NCI-H128 (cell line): ENCODE data around the gene AHI1.
"Not testable (repeated sequence)": the region's sequence is repeated elsewhere in the genome, so short reads cannot be mapped to it uniquely, and the experiment has no call there.

Experiments
- DNase-seq: peaks from one replicate; lab custom pipeline; 2025; ENCODE audit not compliant: unreplicated experiment; lab: John Stamatoyannopoulos, UW

The AHI1 gene

DNA sequence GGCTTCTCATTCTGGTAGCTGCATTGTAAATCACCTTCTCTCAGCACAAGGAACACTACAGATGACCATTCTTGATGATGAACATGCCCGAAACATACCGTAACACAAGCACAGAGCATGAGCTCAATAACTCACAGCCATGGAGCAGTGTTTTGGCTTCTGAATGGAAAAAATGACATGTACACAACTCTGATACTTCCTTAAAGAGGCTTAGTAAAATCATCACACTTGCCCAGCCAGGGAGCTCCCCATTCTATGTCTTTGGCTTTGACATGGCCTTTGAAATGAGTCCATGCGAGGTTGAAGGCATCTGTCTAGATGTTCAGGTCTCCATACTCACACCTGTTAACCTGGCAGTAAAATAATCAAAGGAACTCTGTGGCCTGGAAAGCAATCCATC is 228.8 kb downstream of the AHI1 start:
- DNase-seq, result no peak

DNA sequence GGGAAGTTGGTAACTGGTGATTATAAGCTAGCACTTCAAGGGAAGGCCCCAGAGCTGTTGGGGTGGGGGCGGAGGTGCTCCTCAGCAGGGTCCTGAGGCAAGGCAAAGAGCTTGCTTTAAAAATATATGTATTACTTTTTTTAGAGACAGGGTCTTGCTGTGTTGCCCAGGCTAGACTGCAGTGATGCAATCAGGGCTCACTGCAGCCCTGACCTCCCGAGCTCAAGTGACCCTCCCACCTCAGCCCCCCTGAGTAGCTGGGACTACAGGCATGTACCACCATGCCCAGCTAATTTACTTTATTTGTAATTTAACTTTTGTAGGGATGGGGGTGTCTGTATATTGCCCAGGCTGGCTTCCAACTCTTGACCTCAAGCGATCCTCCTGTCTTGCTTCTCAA is 229.3 kb downstream of the AHI1 start:
- DNase-seq, result no peak

DNA sequence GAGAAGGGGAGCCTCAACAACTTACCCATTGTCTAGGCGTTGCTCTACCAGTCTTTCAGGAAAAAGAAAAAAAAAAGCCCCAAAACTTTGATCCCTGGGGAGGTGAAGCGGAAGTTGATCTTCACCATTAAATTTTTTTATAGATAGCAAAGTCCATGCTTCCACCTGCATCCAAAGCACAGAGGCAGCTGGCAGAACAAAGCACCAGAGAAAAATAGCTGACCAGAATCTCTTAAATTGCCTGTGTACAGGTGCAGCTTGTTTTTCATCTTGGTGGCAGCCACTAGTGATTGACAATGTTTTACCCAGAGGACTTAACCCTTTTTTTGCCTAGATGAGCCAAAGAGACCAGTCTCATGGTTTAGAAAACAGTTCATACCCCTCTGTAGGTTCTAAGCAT is 230.5 kb downstream of the AHI1 start:
- peak; percentile 31 for DNase-seq

DNA sequence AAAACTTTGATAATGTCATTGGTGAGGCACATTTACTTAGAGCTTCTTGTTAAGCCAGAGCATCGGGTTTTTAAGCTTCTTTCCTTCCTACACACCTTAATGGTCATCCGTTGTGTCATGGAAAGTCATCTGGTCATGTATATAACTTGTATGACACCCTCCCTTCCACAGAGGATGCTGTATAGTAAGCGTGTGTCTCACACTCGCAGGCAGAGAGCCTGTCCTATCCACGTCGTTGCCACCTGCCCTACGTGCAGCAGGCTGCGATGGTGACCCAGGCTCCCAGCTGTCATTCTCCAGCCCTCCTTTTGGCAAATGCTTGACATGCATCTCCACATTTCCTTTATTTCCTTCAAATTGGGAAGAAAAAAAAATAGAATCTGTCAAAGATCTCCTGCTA is 230.9 kb downstream of the AHI1 start:
- DNase-seq, result no peak

DNA sequence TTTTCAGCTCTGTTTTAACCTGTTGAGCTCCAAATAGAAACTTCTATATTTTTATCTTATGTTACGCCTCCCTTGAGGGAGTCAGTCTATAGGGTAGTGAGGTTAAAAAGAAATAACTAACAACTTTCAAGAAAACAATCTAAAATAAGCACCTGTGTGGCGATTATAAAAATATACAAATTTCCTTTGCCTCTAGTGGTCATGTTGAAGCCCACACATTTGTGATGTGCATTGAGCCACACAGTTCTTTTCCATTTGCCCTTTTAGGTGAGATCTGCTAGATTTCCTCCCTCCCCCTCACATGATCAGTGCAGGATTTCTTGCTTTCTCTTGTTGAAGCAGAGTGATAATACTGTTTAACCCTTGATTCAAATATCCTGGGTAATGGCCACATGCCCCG is 232.3 kb downstream of the AHI1 start:
- DNase-seq, result no peak

DNA sequence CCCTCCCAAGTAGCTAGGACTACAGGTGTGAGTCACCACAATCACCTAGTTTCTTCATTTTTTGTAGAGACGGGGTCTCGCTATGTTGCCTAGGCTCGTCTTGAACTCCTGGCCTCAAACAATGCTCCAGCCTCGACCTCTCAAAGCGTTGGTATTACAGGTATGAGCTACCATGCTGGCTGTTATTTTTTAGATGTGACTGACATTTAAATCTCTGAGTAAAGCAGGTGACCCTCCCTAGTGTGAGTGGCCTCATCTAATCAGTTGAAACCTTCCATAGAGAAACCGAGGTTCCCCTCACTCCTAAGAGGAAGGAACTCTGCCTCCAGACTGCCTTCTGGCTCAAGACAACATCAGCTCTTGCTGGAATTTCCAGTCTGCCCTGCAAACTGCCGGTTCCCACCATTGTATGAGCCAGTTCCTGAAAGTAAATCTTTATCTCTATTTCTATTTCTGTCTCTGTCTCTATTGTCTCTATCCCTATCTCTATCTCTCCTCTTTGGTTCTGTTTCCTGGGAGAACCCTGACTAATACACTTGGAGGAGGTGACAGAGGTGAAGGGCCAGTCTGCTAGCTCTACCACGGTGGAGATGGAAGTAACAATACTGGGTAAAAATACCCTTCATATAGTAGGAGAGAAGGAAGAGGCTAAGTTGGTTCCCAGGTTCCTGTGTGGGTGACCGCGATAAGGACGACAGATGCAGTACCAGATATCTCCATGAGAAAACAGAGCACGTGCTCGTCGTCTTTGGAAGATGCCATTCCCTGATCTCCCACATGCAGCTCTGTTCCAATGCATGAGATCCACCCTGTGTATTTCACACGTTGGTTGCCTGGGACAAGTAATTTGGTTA is 235.4 kb downstream of the AHI1 start:
- no peak for DNase-seq

DNA sequence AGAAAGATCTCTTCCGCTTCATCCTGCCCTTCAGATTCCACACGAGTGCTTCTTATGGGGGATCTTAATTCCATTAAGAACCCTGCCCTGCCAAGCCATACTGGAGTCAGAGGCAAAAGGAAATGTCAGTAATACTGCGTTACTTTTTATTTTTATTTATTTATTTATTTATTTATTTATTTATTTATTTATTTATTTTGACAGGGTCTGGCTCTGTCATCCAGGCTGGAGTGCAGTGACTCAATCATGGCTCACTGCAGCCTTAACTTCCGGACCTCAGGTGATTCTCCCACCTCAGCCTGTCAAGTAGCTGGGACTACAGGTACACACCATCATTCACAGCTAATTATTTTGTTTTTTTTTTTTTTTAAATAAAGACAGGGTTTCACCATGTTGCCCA is 236.9 kb downstream of the AHI1 start:
- DNase-seq, result no peak

DNA sequence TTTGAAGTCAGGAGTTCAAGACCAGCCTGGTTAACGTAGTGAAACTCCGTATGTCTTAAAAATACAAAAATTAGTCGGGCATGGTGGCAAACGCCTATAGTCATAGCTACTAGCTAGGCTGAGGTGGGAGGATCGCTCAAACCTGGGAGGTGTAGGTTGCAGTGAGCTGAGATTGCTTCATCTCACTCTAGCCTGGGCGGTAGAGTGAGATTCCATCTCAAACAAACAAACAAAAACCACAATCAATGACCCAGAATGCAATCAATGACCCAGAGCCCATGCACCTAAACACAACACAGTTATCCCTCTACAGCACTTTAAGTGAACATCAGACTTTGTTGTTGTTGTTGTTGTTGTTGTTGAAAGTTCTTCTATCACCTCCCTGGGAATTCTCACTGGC is 238.6 kb downstream of the AHI1 start:
- DNase-seq, result no peak

DNA sequence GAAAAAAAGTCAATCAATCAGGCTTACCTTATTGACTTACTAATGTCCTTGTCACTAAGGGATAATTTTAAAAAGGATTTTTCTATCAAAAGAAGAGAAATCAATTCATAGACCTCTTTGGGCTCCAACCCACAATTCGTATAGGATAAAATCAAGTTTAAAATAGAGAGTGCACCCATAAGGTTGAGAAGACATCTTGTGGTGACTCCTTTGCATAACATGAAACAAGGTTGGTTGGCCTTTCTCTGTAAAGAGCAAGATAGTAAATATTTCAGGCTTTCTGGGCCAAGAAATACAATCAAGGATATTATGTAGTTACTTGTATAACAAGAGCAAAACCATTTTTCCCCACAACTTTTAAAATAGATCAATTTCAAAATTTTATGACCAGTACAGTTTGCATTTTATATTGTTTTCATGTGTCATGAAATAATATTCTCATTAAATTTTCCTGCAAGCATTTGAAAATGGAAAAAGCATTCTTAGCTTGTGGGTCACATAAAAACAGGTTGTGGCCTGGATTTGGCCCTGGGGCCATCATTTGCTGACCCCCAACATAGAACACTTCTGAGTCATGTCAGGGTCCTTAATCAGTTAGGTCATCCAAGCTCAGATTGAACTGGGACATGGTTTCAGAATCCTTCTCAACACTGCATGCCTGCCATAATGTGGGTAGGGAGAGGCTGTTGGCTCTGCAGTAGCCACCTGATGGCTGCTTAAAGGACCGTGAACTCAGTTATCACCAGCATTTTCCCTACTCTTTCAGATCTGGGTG is 239.7 kb downstream of the AHI1 start:
- DNase-seq, result no peak

DNA sequence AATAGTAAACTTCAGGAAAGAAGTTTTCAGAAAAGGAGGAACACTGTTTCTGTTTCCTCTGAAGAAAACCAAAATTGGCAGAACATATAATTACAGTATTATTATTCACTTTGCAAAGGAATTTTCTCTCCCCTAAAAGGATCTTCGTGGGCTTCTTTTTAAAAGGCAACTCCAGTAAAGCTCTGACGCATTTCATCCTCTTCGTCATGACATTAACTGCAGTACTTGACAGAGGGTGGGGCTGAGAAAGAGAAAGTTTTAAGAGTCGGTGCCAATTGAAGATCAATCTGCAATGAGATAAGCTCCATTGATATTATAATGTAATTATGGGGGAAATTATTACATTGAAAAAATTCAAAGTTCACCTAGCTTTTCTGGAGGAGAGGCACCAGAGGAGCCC is 240.7 kb downstream of the AHI1 start:
- no peak for DNase-seq

DNA sequence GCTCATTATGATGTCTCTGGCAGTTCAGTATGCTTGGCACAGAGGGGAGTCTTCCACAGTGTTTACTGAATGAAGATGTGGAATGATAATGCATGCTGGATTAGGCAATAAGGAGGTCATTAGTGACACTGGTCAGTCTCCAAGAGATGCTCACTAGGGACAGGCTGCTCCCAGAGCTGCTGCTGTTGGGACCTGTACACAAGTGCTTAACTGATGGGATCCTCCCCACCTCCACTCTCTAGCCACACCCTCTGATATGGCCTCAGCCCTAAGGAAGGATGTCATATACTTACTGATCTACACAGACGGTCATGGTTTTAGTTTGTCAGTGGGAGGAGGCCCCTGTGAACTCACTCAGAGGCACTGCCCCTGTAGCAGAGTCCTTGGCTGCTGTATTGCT is 243.1 kb downstream of the AHI1 start:
- DNase-seq, result no peak

DNA sequence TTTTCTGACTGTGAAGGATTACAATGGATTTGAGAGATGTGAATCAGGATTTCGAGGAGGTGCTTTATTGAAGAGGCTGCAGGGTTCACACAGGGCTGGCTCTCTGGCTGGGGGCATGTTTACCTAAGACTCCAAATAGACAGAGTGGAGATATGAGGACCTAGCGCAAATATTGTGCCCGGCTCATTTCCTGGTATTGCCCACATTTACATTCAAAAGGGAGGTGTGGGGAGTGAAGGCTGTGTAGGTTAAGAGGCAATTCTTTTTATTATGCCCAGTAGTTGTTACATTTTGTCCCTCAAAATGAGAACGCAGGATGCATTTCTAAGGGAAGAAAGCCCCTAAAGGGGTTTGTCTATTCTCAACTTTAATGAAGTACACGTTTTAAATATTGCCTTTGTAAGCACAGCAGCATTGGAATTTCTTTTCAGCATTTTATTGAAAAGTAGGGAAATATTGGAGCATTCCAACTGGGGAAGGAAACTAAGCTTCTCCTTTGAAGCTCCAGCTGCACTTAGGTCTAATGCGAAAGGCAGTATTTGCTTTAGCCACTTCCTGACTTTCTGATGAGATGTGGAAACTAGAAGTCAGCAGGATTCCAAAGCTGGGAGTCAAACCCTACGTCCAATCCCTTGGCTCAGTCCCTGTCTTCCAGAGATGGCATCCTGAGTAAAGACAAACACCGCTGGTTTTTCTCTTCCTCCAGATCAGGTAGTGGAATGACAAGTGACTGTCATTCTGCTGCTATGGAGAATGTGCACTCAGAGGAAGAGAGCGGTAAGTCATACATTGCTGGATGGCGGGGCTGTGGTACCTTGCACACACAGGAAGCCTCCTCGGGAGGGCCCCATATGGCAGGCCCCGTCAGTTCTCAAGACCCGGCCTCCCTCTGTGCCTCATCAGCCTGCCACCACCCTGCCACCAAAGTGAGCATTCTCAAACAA is 245.8 kb downstream of the AHI1 start:
- peak; percentile 36 for DNase-seq

DNA sequence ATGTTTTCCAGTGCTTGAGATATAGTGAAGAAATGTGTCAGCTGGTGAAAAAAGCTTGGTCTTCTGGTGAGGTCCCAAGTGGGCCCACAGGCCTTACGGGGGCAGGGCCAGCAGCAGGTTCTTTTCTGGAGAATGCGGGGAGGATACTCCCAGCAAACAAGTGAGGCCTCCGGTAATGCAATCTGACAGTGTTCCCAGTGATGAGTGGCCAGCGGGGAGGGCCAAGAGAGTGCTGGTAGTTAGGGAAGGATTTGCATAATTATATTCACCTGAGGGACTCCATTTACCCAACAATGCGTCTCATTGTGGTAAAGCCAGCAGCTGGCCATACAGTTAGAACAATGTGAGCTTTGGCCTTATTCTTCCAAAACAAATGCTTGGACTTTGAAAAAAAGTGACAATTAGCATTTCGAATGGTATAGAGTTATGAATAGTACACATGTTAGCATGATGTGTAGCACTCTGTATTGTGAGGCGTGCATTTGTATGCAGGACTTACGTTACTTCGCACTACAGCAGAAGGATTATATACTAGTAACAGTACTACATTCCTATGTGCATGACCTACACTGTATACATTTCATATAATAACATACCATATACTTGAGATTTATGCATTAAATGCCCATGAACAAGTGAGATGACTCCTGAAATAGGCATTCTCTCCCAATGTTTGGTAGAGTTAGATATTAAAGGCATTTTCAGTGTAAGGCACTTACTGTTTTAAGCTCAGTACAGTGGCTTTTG is 246.6 kb downstream of the AHI1 start:
- DNase-seq, result no peak

DNA sequence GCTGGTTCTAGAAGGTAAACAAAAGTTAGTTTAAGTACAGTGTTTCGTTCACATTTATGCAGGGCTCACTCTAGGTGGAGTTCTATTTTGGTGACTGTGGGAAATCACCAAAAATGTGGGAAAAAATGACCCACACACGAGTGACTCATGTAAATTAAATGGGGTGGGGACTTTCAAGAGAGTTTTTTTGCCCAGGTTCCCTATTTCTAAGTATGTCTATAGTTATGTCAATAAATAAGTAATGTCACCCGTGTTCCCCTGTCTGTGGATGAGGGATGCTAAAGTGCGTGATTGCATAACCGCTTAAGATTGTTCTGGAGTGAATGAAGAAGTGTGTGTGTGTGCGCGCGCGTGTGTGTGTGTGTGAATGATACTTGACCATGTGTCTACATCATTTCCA is 247.3 kb downstream of the AHI1 start:
- no peak for DNase-seq

DNA sequence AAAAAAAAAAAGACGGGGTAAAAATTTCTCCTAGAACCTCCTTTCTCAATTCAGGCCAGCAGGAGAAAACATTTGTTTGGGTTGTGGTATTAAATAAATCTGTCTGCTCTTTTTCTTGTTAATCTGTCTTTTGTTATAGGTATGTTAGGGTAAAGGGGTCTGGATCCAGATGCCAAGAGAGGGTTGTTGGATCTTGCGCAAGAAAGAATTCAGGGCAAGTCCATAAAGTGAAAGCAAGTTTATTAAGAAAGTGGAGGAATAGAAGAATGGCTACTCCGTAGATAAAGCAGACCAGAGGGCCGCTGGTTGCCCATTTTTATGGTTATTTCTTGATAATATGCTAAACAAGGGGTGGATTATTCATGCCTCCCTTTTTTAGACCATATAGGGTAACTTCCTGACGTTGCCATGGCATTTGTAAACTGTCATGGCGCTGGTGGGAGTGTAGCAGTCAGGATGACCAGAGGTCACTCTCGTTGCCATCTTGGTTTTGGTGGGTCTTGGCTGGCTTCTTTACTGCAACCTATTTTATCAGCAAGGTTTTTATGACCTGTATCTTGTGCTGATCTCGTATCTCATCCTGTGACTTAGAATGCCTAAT is 251.0 kb downstream of the AHI1 start:
- DNase-seq, result not testable (repeated sequence)

DNA sequence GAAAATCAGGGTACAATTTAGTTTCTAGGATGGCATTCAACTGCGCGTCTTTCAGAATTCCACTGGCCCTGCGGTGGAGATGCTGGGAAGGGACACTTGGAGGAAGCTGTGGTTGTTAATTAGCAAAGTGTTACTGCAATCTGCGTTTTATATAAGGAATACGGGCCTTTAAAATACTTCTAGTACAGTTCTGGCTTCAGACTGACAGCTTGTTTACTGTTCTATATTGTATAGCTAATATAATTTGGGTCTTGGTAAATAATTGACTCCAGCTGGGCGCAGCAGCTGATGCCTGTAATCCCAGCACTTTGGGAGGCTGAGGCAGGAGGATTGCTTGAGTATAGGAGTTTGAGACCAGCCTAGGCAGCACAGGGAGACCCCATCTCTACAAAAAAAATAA is 252.7 kb downstream of the AHI1 start:
- no peak for DNase-seq

DNA sequence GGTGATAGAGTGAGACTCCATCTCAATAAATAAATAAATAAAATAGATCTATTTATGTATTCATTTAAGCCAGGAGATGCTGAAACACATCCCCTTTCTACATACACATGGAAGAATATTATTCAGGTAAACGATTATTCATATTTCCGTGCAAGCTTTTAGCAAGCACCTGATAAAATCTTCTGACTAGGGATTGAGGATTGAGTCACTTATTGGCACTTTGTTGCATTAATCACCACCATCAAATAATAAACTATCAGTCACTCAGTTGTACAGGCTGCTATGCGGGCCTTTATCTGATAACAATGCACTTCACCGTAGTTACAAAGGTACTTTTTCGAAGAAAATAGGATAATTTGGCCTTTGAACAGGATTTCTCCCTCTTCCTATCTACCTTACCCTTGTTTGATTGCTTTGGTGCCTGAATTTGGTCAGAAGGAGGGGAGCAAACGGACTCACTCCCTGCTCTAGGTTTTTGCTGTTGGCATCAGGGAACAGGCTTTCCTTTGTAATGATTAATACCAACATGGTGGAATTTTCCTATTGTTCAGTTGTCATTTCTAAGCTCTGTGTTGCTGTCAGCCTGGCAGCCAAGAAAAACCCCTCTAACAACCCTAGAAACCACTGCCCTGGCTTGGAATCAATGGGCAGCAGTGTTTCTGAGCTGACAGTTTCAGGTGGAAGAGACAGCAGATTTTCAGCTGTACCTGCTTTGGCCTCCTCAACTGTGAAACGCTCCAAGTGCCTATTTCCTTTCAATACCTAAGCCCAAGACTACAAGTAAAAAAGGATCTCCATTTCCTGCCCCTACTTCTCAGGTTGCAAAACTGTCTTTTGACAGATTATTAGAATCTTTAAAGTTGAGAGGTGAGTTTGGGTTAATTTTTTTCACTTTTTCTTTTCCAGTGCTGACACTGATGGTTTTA is 253.4 kb downstream of the AHI1 start:
- DNase-seq, result no peak

DNA sequence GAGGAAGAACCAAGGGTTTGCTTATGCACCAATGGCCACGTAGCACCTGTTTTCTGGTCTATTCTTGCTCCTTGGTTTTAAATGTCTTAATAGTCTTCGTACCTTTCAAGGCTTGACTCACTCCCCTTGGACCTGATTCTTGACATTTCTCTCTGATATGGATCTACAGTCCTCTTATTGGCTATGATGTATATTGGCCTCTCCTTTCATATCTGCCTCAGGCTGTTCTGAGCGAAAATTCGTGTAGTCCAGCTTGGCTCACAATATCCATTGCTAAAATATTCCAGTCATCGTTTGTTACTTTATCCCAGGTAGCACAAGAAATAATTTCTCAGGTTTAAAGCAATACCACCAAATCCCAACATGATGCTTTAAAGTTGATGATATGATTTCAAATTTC is 256.8 kb downstream of the AHI1 start:
- no peak for DNase-seq

DNA sequence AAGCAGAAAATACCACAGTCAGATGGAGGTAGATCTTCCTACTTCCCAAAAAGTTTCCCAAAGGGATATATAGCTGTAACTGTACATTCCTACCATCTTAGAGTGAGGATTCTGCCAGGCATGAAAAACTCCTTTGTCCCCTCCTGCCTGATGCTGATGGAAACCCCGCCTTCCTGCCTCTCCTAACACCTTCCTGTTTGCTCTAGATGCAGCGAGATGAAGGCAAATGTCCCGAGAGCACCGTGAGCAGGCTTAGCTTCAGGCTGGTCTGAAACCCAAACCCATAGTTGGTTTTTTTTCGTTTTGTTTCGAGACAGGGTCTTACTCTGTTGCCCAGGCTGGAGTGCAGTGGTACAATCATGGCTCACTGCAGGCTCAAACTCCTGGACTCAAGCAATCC is 260.8 kb downstream of the AHI1 start:
- no peak for DNase-seq
